RPMI8226 (cell line): Measurements from ENCODE around the gene SOAT2.

ENCODE experiments used
- DNase-seq: peaks from one replicate; pipeline ENCODE4 v3.0.0-alpha.2; 2015

Gene SOAT2

DNA sequence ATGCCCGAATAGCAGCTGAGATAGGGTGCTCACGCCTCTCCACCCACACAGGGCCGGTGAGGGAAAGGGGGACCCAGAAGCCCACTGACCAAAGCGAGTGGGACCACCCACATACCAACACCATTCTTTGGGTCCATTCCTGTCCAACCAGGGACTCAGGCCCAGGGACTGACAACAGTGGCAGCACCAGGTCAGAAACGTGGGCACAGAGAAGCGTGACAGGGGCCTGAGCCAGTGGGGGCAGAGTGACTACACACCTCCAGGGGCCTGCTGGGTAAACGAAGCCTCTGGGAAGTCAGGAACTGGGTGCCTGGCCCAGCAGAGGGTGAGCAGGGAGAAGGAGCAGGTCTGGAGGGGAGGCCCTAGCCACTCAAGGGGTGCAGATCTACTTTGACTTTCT lies 37.8 kb upstream of the SOAT2 start:
- no peak for DNase-seq

DNA sequence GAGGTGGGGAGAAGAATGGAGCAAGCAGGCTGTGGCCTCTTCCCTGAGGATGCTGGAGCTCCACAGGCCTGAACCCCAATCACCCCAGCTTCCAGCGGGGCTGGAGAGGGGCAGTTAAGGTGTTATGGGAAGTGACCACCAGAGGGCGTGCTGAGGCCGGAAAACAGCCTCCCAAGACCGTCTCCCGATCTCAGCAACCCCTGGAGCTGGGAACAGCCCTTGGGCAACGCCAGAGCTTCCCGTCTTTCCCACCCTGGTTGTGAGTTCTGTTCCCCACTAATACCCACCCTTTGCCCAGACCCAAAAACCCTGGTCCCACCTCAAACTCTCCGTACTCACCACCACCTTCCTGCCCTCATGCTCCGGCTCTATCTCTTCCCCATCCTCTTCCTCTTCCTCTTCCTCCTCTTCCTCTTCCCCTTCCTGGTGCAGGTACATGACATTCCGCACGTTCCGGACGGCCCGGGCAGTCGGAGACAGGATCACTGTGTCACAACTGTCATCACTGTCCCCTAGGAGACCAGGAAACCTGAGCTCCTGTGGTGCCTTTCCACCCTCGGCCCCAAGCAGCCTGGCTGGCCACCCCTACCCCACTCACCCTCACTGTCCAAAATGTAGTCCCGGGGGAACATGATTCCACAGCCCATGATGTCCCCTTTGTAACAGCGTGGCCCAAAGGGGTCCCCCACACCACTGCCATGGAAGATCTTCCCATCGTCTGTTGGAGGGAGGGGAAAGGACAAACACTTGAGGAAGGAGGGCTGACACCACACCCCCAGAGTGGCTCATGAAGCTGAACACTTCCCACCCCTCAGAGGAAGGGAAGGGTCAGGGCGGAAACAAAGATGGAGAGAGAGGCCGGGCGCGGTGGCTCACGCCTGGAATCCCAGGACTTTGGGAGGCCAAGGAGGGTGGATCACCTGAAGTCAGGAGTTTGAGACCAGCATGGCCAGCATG lies 37.0 kb upstream of the SOAT2 start:
- peak; percentile 60 for DNase-seq

DNA sequence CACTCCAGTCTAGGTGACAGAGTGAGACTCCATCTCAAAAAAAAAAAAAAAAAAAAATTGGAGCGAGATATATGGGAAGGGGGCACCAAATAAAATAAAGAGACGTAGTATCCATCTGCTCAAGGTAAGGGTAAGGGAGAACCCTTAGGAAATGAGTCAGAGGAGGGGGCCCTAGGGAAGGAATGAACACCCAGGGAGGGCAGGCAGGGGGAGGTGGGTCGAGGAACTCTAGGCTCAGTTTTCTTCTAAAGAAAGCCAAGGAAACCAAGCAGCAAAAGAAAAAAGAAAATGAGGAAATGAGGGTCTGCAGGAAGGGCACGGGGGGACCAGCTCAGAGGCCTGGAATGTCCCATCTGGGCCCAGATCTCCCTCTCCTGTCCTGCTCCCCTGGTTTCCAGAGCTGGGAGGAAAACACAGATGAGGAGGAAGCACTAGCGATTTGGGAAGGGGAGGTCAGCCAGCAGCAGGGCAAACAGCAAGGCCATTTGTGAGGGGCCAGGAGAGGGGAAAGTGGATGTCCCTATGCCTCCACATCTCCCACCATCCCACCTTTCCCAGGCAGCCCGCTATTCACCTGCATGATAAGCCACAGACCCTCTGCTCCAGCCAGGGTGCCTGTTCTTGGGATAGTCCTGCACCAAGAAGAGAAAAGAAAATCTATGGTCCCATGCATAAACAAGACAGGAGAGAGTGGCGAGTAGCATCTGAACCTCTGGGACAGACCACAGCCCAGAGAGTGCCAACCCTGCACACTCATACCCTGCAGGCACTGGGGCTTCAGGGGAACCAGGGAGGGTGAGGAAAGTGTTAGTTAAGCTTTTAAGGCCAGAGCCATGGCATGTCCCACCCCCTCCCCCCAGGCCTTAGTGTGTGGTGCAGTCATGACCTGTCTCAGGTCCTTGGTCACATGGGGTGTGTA lies 36.0 kb upstream of the SOAT2 start:
- DNase-seq = no peak

DNA sequence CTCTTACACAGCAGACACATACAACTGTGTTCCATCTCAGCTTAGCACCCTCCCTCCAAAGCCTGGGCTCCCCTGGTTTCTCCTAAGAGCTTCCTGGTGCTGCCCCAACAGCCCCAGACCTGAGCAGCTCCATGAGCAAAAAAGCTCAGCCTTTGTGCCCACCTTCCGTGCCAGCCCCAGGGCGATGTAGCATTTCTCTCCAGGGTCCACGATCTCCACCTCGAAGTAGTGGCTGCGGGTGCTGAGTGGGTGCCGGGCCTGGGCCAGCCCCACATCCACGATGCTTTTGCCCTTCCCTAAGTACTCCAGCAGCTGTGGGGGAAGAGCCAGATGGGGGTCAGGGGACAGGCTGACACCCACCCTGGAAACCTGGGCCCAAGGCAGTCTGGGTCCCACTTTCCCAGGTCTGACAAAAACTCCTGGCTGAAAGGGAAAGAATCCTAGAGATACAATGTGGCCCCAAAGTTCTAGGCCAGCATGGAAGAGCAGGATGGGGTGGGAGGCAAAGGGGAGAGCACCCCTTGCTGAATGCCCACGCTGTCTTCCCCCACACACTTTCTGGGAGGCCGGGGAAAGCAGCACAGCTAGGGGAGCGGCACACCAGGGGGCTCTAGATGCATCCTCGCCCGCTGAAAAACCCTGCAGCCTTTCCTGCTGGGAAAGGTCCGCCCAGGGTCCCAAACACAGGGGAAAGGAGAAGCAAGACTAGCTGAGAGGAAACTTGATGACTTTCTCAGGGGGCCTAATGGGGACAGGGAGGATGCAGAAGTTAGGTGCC lies 35.1 kb upstream of the SOAT2 start:
- no peak for DNase-seq

DNA sequence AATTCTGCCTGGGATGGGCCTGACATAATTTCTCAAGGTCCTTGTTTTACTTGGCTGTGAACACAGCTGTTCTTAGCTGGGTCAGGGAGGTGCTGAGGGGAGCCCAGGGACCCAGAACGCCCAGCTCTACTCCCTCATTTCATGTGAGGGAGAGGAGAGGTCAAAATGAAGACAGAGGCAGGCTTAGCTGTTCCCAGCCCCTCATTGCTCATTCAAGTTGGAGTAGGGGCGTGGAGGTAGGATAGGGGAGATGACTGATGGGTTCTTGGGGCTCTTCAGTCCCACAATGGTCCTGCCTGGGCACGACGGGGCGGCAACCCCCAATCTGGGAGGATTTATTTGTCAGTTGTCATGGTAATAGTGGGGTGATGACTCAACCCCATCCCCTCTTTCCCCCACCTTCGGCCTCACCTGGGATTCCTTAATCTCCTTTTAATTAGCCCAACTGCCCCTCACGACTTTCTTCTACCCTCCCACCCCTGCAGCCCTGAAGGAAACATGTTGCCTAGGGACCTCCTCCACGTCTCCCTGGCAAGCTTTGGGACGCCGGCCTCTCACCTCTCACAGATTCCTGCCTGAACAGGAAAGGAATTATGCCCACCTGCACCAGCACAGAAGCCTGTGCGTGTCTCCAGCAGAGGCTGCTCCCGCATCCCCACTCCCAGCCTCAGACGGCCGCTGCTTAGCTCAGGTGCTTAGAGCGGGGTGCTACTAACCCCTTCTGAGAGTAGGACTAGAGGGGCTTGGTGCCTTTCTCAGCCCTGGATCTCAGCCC lies 34.3 kb upstream of the SOAT2 start:
- no peak for DNase-seq

DNA sequence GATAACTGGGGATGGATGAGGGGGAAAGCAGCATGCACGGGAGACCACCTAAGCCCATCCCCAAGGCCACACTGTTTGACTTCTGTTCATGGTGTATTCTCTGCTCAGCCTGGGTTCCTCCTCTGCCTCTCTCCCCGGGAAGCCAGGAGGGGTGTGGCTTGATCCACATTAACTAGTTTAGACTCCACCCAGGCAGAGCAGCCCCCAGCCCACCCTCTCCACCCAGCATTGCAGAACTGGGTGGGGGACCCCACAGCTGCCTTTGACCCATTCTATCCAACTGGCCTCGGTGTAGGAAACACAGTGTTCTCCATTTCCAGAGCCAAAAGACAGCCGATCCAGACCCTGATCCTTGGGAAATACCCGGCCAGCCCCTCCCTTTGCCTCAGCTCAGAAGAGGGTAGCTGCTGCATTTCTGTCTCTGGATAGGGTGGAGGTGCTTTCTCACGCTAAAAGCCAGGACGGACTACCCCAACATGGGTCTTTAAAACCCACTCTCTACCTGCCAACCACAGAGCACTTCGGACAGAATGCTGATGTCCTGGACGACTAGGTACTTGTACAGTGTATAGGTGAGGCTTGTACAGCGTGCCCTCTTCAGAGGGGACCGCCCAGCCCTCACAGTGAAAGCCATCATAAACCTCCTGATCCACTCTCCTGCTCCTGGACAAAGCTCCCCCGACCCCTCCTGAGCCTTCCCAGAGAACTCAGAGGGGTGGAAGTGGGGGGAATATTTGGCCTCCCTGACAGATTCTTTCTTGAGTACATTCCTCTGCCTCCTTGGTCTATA lies 33.5 kb upstream of the SOAT2 start:
- no peak for DNase-seq

DNA sequence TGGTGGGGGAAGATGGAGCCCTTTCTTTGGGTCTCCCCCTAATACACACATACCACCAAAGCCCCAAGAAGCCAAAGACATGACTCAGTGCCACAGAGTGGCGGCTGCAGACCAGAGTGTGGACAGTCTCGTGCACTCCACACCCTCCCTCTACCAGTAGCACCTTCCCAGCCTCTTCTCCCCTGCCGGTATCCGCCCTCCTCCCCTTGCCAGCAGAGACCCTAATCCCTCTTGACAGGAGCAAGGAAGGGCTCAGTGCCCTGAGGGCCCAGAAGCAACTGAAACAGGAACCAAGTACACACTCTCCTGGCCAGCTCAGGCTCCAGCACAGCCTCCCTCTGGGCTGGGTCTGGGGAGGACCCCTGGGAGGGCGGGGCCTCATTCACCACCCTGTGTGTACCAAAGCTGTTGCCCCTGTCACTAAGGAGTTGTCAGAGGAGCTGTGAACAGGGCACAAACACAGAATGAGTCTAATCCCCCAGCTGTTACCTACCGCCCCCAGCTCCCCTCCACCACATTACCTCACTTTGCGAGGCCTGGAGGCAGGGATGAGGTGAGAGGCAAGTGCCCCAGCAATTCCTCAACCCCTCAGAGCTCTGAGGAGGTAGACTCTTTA lies 32.3 kb upstream of the SOAT2 start:
- no peak for DNase-seq

DNA sequence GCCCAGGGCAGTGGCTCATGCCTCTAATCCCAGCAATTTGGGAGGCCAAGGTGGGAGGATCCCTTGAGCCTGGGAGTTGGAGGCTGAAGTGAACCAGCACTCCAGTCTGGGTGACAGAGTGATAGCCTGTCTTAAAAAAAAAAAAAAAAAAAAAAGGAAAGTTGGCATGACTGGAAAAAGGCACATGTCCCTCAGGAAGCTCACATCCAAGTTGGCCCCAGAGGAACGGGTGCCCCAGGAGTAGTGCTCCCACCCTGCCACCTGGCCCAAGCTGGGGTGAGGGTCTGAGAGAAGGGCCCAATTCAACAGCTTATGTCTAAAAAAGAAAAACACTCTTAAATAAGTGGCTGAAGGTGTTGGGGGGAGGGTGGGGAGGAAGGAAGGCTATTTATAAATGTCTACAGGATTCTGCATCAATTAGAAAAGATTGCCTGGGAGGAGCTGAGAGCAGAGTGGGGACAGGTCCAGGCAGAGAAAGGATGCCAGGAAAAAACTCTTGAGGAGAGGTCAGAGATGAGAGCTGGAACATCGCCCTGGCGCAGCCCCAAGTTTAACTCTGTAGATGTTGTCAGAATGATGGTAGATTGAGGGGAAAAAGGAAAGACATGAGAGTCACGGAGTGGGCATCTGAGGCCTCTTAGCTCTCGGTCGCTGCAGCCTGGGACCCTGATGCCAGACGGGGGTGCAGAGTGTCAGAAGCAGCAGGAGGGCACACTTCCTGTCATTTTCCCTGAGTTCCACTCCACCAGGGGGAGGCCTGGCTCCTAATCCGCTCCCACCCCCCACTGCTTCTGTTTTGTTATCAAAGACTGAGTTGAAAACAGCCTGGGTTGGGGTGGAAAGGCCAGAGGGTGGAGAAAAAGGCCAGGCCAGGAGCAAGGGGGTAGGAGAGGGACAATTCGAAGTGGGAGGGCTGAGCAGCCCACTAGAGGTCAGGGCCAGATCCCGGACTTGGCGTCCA lies 31.4 kb upstream of the SOAT2 start:
- no peak for DNase-seq

DNA sequence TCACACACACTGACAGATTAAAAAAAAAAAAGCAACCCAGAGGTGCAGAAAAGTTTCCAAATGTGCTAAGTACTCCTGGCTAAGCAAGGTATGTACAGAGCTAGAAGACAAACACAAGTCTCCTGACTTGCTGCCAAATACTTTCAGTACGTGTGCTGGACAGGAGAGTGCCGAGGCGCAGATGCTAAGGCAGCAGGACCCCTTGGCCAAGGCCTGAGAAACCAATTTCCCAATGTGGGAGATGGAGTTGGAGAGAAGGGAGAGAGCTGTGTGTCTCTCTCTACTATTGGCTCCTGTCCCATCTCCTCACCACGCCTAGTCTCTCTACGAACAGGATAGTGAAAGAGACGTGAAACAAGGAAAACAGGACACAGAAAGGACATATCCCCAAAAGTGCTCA lies 29.4 kb upstream of the SOAT2 start:
- no peak for DNase-seq

DNA sequence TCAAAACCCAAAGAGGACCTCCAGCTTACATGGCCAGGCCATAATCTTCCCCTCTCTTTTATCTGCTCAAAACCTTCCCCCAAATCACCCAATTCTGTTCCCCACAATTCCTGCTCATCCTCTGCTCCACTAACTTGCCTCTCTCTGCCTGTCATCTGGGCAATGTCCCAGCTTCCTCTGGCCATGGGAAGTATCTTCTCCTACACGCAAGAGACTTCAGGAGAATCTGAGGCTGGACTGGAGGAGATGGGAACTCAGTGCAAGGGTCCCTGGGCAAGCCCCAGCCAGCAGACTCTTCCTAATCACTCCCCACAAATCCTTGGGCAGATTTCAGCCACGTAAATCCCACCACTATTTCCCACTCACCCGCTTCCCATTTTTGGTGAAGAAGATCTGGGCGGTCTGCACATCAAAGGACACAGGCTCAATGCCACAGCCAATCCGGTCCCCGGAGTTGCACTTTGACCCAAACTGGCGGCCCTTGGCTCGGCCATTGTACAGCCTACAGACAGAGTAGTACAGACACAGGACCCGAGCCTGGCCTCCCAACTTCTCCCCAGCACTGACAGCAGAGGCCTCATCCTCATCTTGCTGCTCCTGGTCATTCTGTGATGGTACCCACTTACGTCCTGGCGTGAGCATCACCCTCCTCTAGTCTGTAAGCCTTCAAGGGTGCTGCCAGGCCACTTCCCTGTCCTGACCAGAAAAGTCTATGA lies 28.8 kb upstream of the SOAT2 start:
- no peak for DNase-seq

DNA sequence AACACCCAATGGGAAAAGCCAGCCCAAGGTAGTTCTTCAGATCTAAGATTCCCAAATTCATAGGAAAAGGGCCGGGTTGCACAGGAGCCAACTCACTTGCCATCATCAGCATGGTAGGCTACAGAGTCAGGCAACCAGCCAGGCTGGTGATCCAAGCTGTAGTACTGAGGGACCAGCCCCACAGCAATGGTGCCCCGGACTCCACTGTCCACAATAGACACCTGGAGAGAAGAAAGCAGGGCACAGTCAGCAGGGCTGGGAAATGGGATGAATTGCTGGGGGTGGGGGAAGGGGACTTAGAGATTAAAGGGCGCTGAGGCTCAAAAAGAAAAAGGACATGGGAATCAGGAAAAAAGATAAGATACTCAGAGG lies 28.3 kb upstream of the SOAT2 start:
- no peak for DNase-seq

DNA sequence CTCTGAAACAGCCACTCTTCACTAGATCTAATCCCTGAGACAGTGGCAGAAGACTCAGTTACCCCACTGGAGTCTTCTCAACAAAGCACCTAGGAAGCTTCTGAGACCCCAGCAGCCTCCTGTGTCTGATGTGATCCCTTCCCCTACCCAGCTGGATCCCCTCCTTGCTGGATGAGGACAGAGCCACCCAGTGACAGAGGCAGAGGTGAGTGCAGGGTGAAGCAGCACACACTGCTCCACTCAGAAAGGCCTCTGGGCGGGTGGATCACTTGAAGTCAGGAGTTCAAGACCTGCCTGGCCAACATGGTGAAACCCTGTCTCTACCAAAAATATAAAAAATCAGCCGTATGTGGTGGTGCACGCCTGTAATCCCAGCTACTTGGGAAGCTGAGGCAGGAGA lies 26.8 kb upstream of the SOAT2 start:
- DNase-seq = no peak

DNA sequence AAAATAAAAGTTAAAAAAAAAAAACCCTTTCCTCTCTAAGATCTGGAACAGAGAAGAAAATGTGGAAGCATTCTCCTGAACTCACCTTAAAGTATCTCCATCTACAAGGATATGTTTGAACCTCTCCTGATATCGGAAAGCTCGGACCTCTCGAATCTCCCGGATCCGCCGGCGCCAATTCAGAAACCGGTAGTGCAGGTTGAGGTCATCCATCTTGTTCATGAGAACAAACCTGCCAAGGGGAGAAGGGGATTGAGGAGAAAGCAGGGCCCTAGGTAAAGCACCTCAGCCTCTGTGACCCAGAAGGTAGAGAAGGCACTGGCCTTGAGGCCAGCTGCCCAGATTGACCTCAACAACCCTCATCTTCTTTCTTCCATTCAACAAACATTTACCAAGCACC lies 26.3 kb upstream of the SOAT2 start:
- DNase-seq = no peak

DNA sequence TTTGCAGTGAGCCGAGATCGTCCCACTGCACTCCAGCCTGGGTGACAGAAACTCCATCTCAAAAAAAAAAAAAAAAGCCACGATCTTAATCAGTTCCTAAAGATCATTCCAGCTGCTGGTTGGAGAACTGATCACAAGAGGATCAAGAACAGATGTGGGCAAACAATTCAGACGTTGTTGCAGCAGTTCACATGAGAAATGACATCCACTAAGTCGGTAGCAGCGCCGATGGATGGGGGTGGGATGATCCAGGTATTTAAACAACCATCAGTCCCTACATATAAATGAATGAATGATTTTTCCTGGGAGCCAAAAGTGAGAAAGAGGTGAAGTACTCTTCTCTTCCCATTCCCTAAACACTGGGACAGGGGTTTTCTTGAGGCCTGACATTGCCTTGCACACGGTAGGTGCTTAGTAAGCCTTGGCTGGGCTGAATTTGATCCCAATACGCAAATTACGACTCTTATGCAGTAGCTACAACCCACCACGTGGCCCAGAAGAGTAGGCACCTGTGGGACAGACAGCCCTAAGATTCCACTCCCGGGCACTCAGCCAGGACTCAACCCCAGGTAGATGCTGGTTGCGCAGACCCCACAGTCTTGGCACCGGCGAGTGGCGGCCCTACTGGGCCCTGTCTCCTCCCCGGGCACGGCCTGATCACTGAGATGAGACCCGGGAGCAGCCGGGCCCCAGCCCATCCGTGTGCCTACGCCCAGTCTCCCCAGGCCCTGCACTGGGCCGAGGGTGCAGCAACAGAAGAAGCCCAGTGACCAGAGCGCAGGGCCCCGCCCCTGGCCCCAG lies 24.7 kb upstream of the SOAT2 start:
- DNase-seq = peak; percentile 90

DNA sequence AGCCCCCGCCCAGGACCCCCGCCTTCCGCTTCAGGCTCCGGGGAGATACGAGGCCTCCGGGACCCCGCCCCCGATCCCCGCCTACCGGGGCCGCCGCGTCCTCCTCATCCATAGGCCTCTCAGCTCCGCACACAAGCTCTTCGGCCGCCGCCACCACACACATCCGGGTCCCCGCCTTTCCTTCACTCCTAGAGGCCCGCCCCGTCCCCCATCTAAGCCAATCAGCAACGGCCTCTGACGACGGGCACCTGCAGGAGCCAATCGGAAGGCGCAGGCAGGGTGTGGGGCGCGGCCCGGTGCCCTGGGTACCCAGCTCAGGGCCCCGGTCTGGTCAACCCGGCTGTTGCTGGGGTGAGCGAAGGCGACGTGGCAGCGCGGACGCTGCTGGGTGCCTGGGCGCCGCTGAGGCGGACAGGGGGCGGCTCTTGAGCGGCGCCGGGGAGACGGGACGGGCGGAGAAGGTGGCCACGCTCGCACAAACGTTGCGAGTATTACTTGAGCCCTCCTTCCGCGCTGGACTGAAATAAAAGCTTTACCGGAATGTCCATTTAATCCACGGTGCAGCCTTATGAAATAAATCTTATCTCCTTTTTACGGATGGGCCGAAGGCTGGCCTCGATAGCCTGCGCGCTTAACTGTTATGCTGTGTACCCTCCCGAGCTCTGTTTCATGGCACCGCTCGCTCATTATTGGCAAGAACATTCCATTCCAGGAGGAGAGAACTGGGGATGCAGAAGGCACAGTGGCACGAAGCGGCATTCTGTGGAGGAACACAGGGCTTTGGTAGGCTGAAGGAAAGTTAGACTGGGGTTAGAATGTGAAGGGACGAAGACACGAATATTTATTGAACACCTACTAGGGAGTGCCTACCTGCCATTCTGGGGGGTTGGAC lies 23.8 kb upstream of the SOAT2 start, which contains the start of gene SPRYD3:
Gene SPRYD3, minus strand, starts transcription at position 165 of the 892 bp plus-strand sequence. Its CDS starts 57 bp downstream, at position 108.
- DNase-seq = peak; percentile 97

DNA sequence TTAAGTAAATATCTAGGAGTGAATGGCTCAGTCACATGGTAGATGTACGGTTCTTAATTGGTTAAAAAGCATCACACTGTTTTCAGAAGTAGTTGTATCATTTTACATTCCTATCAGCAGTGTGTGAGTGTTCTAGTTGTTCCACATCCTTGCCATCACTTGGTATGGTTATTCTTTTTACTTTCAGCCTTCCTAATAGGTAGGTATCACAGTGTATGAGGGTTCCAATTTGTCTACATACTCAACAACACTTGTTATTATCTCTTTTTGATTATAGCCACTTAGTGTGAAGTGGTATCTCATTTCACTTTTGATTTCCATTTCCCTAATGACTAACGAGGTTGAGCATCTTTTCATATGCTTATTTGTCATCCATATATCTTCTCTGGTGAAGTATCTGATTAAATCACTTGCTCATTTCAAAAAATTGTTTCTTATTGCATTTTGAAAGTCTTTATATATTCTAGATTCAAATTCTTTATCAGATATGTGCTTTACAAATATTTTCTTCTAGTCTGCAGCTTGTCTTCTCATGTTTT lies 20.6 kb upstream of the SOAT2 start:
- no peak for DNase-seq

DNA sequence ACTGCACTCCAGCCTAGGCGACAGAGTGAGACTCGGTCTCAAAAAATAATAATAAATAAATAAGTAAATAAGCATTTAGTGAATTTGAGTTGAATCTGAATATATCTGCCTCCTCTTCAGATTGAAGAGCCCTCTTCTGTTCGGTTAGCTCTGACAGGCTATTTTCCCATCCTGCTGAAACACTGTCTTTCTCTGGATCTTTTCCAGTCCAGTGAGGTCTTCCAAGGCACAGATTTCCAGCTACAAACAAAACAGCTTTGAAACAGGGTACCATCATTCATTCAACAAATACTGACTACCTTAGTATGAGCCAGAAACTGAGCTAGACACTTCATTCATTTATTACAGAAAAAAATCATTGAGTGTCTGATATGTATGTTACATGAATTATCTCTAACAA lies 16.9 kb upstream of the SOAT2 start:
- DNase-seq = no peak
